D721Med (cell line): ENCODE data around the gene INO80B.

ENCODE experiments used
- DNase-seq: peaks from one replicate; pipeline ENCODE4 v3.0.0; 2011; ENCODE audit warnings: low spot score; ENCODE audit not compliant: insufficient read length
- FAIRE-seq: peaks from 2 replicates; lab custom pipeline; 2011; peaks lifted over from hg19 to GRCh38; lab: Jason Lieb, UNC
- CTCF ChIP-seq: IDR thresholded peaks from 2 replicates; pipeline ENCODE4 v1.5.1; 2012; ENCODE audit warnings: mild to moderate bottlenecking, control low read depth; ENCODE audit not compliant: insufficient read depth; ENCODE audit errors: missing control alignments

Gene INO80B

GRCh38 chr2:74489906-74490305 lies 35.0 kb downstream of the INO80B start:
- TF ChIP-seq CTCF, result no peak
- FAIRE-seq, result no peak

GRCh38 chr2:74491648-74492544 lies 37.0 kb downstream of the INO80B start:
- TF ChIP-seq CTCF, result no peak
- no peak for DNase-seq
- FAIRE-seq, result no peak

More at GRCh38 chr2:74489906-74490305, 35.0 kb downstream of the INO80B start:
- no peak for DNase-seq

GRCh38 chr2:74493546-74493945 lies 38.7 kb downstream of the INO80B start:
- TF ChIP-seq CTCF, result no peak
- DNase-seq, result no peak
- FAIRE-seq, result no peak

GRCh38 chr2:74495440-74495839 lies 40.6 kb downstream of the INO80B start:
- no peak for FAIRE-seq
- no peak for TF ChIP-seq CTCF
- no peak for DNase-seq

GRCh38 chr2:74496997-74497776 lies 42.3 kb downstream of the INO80B start:
- DNase-seq (no peak), FAIRE-seq (no peak)
- no peak for TF ChIP-seq CTCF

GRCh38 chr2:74497777-74498499 lies 43.1 kb downstream of the INO80B start:
- FAIRE-seq (no peak), DNase-seq (no peak)
- no peak for TF ChIP-seq CTCF
